Esophagus squamous epithelium (tissue), 4 donors: Measurements from ENCODE around the gene FGD3.

ENCODE experiments used
- CTCF ChIP-seq, 6 experiments: fragments of 450-650 bp in 4 of 6; fragments of 200-600 bp in 2 of 6; sonication (generic) in 2 of 6; IDR thresholded peaks; one replicate each; pipeline ENCODE4 v1.5.1; 2016 to 2019; ENCODE audit warnings: antibody characterized with exemption in 6 of 6, mild to moderate bottlenecking in 4 of 6, moderate library complexity in 4 of 6
- POLR2A ChIP-seq, 4 donors: fragments of 450-650 bp; IDR thresholded peaks; one replicate each; pipeline ENCODE4 v1.6.1; 2017; ENCODE audit warnings: antibody characterized with exemption in 4 of 4, mild to moderate bottlenecking in 4 of 4, moderate library complexity in 3 of 4

GRCh38 chr9:93039976-93040375, 92.7 kb downstream of the FGD3 start:
- TF ChIP-seq CTCF (IDR thresholded peaks at IDR 0.05) (no peak), POLR2A (IDR thresholded peaks at IDR 0.05) (no peak)
